H9 (cell line): Measurements from ENCODE around the gene C20orf144. TPM values are rescaled to one million over a fixed set of nuclear protein-coding genes. Genes with fewer than 3 reads are reported as not detected.

Source experiments
- DNase-seq: peaks from one replicate; pipeline ENCODE4 v3.0.0-alpha.2; 2017
- H2AFZ ChIP-seq: one replicate; pipeline ENCODE4 v1.6.1; 2013; ENCODE audit warnings: mild to moderate bottlenecking, low read length, control low read depth, moderate library complexity
- H2AK5ac ChIP-seq: 2 replicates; pipeline ENCODE4 v1.6.1; 2013; ENCODE audit warnings: low read length, control low read depth, mixed read lengths; ENCODE audit not compliant: insufficient read length
- H2BK120ac ChIP-seq: one replicate; pipeline ENCODE4 v1.6.1; 2013; ENCODE audit warnings: low read depth, mild to moderate bottlenecking, low read length, control low read depth, inconsistent platforms; ENCODE audit not compliant: poor library complexity, severe bottlenecking
- H2BK12ac ChIP-seq: 2 replicates; pipeline ENCODE4 v1.6.1; 2013; ENCODE audit warnings: low read length, control low read depth, mixed read lengths, low read depth; ENCODE audit not compliant: insufficient read length
- H2BK15ac ChIP-seq: 2 replicates; pipeline ENCODE4 v1.6.1; 2013; ENCODE audit warnings: low read depth, low read length, control low read depth
- H2BK20ac ChIP-seq: one replicate; pipeline ENCODE4 v1.6.1; 2013; ENCODE audit warnings: low read depth, mild to moderate bottlenecking, low read length, control low read depth, inconsistent platforms; ENCODE audit not compliant: poor library complexity, severe bottlenecking
- H2BK5ac ChIP-seq: 2 replicates; pipeline ENCODE4 v1.6.1; 2013; ENCODE audit warnings: low read length, control low read depth, mixed read lengths; ENCODE audit not compliant: insufficient read length
- H3K14ac ChIP-seq: 2 replicates; pipeline ENCODE4 v1.6.1; 2013; ENCODE audit warnings: low read length, control low read depth; ENCODE audit not compliant: insufficient read depth
- H3K18ac ChIP-seq: 2 replicates; pipeline ENCODE4 v1.6.1; 2013; ENCODE audit warnings: low read depth, mild to moderate bottlenecking, mixed read lengths, low read length, control low read depth; ENCODE audit not compliant: insufficient read length
- H3K23ac ChIP-seq: 2 replicates; pipeline ENCODE4 v1.6.1; 2013; ENCODE audit warnings: low read length, control low read depth, mixed read lengths, low read depth; ENCODE audit not compliant: insufficient read length
- H3K23me2 ChIP-seq: 2 replicates; pipeline ENCODE4 v1.6.1; 2013; ENCODE audit warnings: low read depth, mild to moderate bottlenecking, mixed read lengths, low read length, control low read depth; ENCODE audit not compliant: insufficient read length, poor library complexity, severe bottlenecking
- H3K27ac ChIP-seq: 2 replicates; pipeline ENCODE4 v1.5.1; 2013; ENCODE audit warnings: low read length, control low read depth, mixed read lengths, low read depth; ENCODE audit not compliant: insufficient read length
- H3K27me3 ChIP-seq: 2 replicates; pipeline ENCODE4 v1.6.1; 2013; ENCODE audit warnings: low read length, control low read depth, inconsistent platforms; ENCODE audit not compliant: insufficient read depth
- H3K4ac ChIP-seq: 2 replicates; pipeline ENCODE4 v1.6.1; 2013; ENCODE audit warnings: low read depth, mild to moderate bottlenecking, control low read depth, inconsistent platforms, low read length, moderate library complexity
- H3K4me1 ChIP-seq: 2 replicates; pipeline ENCODE4 v1.6.1; 2013; ENCODE audit warnings: low read length, control low read depth, inconsistent platforms; ENCODE audit not compliant: insufficient read depth
- H3K4me2 ChIP-seq: 2 replicates; pipeline ENCODE4 v1.6.1; 2013; ENCODE audit warnings: low read length, control low read depth, mixed read lengths; ENCODE audit not compliant: insufficient read length, insufficient read depth
- H3K56ac ChIP-seq: 2 replicates; pipeline ENCODE4 v1.6.1; 2013; ENCODE audit warnings: low read depth, mild to moderate bottlenecking, mixed read lengths, low read length, control low read depth; ENCODE audit not compliant: insufficient read length
- H3K79me1 ChIP-seq: 2 replicates; pipeline ENCODE4 v1.6.1; 2013; ENCODE audit warnings: low read depth, mild to moderate bottlenecking, moderate library complexity, low read length, control low read depth, inconsistent platforms; ENCODE audit not compliant: insufficient read depth, poor library complexity, severe bottlenecking
- H3K79me2 ChIP-seq: 2 replicates; pipeline ENCODE4 v1.6.1; 2013; ENCODE audit warnings: low read length, control low read depth, inconsistent platforms; ENCODE audit not compliant: insufficient read depth
- H3K9ac ChIP-seq: 2 replicates; pipeline ENCODE4 v1.6.1; 2013; ENCODE audit warnings: low read length, control low read depth, mixed read lengths; ENCODE audit not compliant: insufficient read length; ENCODE audit errors: extremely low read depth
- H3K9me3 ChIP-seq: one replicate; pipeline ENCODE4 v1.6.1; 2013; ENCODE audit warnings: low read depth, low read length, inconsistent platforms; ENCODE audit not compliant: control insufficient read depth
- H3T11ph ChIP-seq: one replicate; pipeline ENCODE4 v1.6.1; 2013; ENCODE audit warnings: mild to moderate bottlenecking, low read length, control low read depth, inconsistent platforms
- H4K20me1 ChIP-seq: one replicate; pipeline ENCODE4 v1.6.1; 2013; ENCODE audit not compliant: control insufficient read depth, insufficient read length, insufficient read depth
- H4K5ac ChIP-seq: 2 replicates; pipeline ENCODE4 v1.6.1; 2013; ENCODE audit warnings: low read depth, mild to moderate bottlenecking, mixed read lengths, low read length, control low read depth; ENCODE audit not compliant: insufficient read length
- H4K8ac ChIP-seq: replicated peaks from 2 replicates; pipeline ENCODE4 v1.6.1; 2013; ENCODE audit warnings: low read length, control low read depth, mixed read lengths, low read depth; ENCODE audit not compliant: insufficient read length
- H4K91ac ChIP-seq: 2 replicates; pipeline ENCODE4 v1.6.1; 2013; ENCODE audit warnings: low read depth, mild to moderate bottlenecking, moderate library complexity, mixed read lengths, low read length, control low read depth; ENCODE audit not compliant: insufficient read length
- H3K27ac Mint-ChIP-seq, 3 experiments: 2 replicates in 2 of 3; 3 replicates in 1 of 3; pipeline ENCODE4 v1.8.0; 2020 to 2021; ENCODE audit warnings: mixed read lengths in 3 of 3, mild to moderate bottlenecking in 1 of 3, moderate library complexity in 1 of 3
- H3K27me3 Mint-ChIP-seq: 2 replicates; pipeline ENCODE4 v1.8.0; 2021; ENCODE audit warnings: low read depth, mild to moderate bottlenecking, moderate library complexity, mixed read lengths
- H3K36me3 Mint-ChIP-seq, 3 experiments: 2 replicates in 2 of 3; 3 replicates in 1 of 3; pipeline ENCODE4 v1.8.0; 2020 to 2021; ENCODE audit warnings: low read depth in 3 of 3, mixed read lengths in 3 of 3; ENCODE audit not compliant: insufficient read depth in 1 of 3
- H3K4me1 Mint-ChIP-seq, 2 experiments: 2 replicates each; pipeline ENCODE4 v1.8.0; 2020; ENCODE audit warnings: mixed read lengths in 2 of 2
- H3K4me3 Mint-ChIP-seq, 2 experiments: 2 replicates in 1 of 2; 3 replicates in 1 of 2; pipeline ENCODE4 v1.8.0; 2020 to 2021; ENCODE audit warnings: mild to moderate bottlenecking in 2 of 2, mixed read lengths in 2 of 2, moderate library complexity in 1 of 2
- H3K9me3 Mint-ChIP-seq, 2 experiments: 2 replicates in 1 of 2; 3 replicates in 1 of 2; pipeline ENCODE4 v1.8.0; 2020; ENCODE audit warnings: mild to moderate bottlenecking in 2 of 2, mixed read lengths in 2 of 2, moderate library complexity in 1 of 2
- CTCF ChIP-seq: fragments of 200-600 bp; sonication (generic); conservative IDR thresholded peaks from 3 replicates; pipeline ENCODE4 v1.8.0; 2021; ENCODE audit warnings: antibody characterized with exemption, mild to moderate bottlenecking
- WGBS: extraction: QIAGEN DNeasy Blood & Tissue Kit; methylation state at CpG from one replicate; pipeline ENCODE4 v1.1.7; 2013; ENCODE audit warnings: missing lambda C conversion rate, low lambda C conversion rate, mixed read lengths; ENCODE audit not compliant: insufficient read length; ENCODE audit errors: extremely low coverage; 5-methylcytosine and 5-hydroxymethylcytosine counted together
- total RNA-seq: library from RNA; stranded (reverse); gene quantifications from 2 replicates; pipeline ENCODE4 v1.2.1, GENCODE V29; 2021

The C20orf144 gene
- total RNA-seq, 1 experiment from 2014 or later: 0.26 TPM

DNA sequence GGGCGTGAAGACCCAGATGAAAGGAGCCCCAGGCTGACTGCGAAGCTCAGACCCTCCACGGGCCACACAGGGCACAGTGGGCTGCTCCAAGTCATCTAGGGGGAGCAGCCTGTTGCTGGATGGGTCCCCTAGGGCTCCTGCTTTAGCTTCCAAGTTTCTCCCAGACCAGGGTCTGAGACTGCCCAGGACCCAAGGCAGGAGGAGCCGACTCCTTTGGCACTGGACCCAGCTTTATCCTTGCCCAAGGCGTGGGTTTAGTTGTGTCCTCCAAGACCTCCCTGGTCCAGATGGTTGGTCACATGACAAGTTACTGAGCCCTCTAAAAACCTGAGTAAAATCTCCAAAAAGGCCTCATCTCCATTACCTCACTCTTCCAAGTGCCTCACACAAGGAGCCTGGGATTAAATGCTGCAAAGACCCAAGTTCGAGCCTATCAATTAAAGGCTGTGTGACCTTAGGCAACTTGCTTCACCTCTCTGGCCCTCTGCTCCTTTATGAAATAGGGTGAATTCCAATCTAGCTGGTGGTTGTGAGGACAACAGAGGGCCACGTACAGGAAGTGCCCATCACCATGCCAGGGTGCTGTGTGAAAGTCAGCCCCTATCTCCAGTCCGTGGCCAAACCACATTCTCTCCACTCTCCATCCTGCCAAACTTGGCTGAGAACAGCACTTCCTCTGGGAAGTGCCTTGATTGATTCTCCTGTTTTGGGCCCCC is 9.6 kb downstream of the C20orf144 start:
- H2BK5ac ChIP-seq: no peak overlapping the region
- no peaks in the 10 kb centered on the region for H3K79me1 ChIP-seq
- H3K27ac ChIP-seq: no peak overlapping the region
- WGBS: no CpG with 5 or more reads among the region's 8 CpGs
- H3K4ac ChIP-seq: no peak overlapping the region
- no peak for TF ChIP-seq CTCF
- Mint-ChIP-seq H3K27me3 (peaks cover 2% of the 10 kb centered on the region), H3K4me1 (peaks cover 30% of the 10 kb centered on the region in 2 experiments), H3K27ac (peak overlapping the region in 2 of 3 experiments; percentile 25 to 71; a peak in 2 of 7 replicates), H3K4me3 (peak overlapping the region; percentile 87 to 90; a peak in 4 of 5 replicates), H3K9me3 (no peaks in the 10 kb centered on the region; a peak in 1 of 5 replicates), H3K36me3 (peaks cover 26 to 50% (median 42%) of the 10 kb centered on the region in 3 experiments; a peak in 6 of 7 replicates)
- no peak overlapping the region for H3K56ac ChIP-seq
- no peaks in the 10 kb centered on the region for H3K27me3 ChIP-seq
- no peak overlapping the region for H2BK12ac ChIP-seq
- H3K4me1 ChIP-seq: peaks cover 4% of the 10 kb centered on the region; the same call in 1 of the 2 replicates
- no peak overlapping the region for H2BK15ac ChIP-seq
- H4K5ac ChIP-seq: no peak overlapping the region
- no peak overlapping the region for H2AFZ ChIP-seq
- no peak overlapping the region for H2BK20ac ChIP-seq
- no peak overlapping the region for H3K14ac ChIP-seq
- H3K23me2 ChIP-seq: peaks cover 25% of the 10 kb centered on the region
- H4K20me1 ChIP-seq: no peaks in the 10 kb centered on the region
- H3K23ac ChIP-seq: no peak overlapping the region
- no peaks in the 10 kb centered on the region for H3K9me3 ChIP-seq
- no peak overlapping the region for H4K8ac ChIP-seq
- no peak overlapping the region for H3K4me2 ChIP-seq
- no peak for DNase-seq
- H2BK120ac ChIP-seq: no peak overlapping the region
- no peak overlapping the region for H2AK5ac ChIP-seq
- H3K18ac ChIP-seq: no peak overlapping the region
- no peaks in the 10 kb centered on the region for H3K79me2 ChIP-seq
- no peak overlapping the region for H3T11ph ChIP-seq
- H4K91ac ChIP-seq: no peak overlapping the region
- no peak overlapping the region for H3K9ac ChIP-seq
